Mucosa of gallbladder (tissue), 1 donor: ENCODE results near the gene PCGF3. TPM values are rescaled to one million over a fixed set of nuclear protein-coding genes. Genes with fewer than 3 reads are reported as not detected.
"Not testable (repeated sequence)": the region's sequence is repeated elsewhere in the genome, so short reads cannot be mapped to it uniquely, and the experiment has no call there.

Source experiments
- DNase-seq: peaks from one replicate; pipeline ENCODE4 v3.0.0-alpha.2; 2020; ENCODE audit warnings: low spot score
- total RNA-seq: library from RNA; stranded (reverse); gene quantifications from one replicate; pipeline ENCODE4 v1.2.1, GENCODE V29; 2021
- donor health status: DM: no; HTN: no; CAD: no.

PCGF3 gene
- total RNA-seq, 1 donor from 2014 or later: 60.6 TPM

DNA sequence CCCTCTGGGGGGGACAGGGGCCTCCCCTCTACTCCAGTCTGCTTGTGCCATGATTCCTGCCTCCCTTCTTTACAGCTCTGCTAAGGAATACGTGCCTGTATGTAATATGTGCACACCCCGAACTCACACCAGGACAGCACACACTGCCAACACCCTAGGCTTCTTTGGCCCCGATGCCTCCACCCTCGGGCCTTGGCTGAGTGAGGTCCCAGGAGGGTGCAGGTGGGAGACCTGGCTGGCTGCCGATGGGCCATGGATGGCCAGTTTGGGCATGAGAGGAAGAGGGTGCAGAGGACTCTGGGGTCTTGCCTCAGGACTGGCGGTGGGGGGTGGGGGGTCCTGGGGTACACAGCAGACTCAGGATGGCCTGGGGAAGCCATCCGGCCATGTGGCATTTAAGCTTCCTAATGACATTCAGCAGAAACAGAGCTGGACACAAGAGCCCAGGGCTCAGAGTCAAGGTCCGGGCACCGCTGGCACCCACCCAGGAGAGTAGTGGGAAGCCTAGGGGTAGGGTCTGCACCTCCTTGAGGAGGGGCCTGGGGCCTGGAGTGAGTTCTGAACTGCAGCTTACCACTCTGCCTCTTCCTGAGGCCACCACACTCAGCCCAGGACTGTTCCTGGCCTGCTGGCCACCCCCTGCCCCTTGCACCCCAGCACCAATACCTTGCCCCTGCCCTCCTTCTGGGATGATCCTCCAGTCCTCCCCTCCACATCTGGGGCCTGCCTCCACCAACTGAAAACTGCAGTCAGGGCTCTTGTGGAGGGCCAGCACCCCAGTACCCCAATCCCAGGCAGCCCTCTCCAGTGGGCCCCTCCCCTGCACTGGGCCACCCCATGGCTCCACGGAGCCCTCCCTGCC is 2.1 kb upstream of the PCGF3 start:
- DNase-seq: no peak

DNA sequence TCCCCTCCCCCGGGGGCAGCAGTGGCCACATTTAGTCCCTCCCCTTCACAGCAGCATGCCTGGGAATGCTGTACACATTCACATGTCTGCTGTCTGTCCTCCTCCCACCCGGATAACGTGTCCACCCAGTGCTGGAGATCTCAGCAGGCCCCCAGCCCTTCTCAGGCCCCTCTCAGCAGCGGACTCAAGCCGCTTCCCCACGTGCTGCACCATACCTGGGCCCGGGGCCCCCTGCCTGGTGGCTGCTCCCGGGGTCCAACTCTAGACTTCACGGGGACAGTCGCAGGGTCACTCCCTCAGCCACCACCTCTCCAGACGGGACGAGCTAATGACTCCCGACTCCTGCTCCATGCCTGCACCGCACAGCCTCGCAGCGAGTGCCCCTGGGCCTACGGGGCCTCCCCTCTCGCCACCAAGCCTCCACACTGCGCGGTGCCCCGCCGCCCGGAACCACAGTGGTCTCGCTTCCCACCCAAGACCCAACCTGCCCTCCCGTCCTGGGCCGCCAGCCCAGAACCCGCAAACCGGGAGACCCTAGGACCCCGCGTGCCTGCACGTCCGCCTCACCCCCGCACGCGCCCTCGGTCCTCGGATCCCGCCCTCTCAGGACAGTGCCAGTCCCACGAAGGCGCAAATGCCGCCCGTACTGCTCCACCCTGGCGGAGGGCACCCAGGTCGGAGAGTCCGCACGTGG is 1.3 kb upstream of the PCGF3 start:
- no peak for DNase-seq

DNA sequence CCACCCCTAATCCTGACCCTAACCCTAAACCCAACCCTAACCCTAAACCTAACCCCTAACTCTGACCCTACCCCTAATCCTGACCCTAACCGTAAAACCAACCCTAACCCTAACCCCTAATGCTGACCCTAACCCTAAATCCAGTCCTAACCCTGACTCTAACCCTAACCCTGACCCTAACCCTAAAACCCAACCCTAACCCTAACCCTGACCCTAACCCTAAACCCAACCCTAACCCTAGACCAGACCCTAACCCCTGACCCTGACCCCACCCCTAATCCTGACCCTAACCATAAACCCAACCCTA is 708 bp upstream of the PCGF3 start:
- DNase-seq: no peak

DNA sequence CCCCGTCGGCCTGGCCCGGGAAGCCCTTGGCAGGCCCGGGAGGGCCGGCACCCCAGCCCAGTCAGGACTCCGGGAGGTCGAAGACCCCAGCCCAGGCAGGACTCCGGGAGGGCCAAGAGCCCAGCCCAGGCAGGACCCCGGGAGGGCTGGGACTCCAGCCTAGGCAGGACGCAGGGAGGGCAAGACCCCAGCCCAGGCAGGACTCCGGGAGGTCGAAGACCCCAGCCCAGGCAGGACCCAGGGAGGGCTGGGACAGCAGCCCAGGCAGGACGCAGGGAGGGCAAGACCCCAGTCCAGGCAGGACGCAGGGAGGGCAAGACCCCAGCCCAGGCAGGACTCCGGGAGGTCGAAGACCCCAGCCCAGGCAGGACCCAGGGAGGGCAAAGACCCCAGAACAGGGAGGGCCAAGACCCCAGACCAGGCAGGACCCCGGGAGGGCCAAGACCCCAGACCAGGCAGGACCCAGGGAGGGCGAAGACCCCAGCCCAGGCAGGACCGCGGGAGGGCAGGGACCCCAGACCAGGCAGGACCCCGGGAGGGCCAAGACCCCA is 526 bp downstream of the PCGF3 start:
- not testable (repeated sequence) for DNase-seq

DNA sequence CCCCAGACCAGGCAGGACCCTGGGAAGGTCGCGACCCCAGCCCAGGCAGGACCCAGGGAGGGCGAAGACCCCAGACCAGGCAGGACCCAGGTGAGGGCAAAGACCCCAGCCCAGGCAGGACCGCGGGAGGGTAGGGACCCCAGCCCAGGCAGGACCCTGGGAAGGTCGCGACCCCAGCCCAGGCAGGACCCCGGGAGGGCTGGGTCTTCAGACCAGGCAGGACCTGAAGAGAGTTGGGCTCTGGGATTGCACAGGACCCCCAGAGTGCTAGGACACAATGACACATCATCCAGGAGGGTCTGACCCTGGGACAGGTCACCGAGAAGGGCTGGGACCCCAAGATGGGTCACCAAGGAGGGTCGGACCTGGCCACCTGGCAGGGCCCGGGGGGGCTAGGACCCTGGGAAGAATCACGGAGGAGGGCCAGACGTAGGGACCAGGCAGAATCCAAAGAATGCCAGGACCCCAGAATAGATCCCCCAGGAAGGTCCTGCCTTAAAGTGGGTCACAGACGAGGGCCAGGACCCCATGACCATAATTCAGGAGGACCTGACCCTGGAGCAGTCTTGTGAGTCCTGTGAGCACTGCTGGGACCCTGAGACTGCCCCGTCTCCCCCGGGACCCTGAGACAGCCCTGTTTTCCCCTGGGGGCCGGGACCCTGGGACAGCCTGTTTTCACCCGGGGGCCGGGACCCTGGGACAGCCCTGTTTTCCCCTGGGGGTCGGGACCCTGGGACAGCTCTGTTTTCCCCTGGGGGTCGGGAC is 1.4 kb downstream of the PCGF3 start:
- no peak for DNase-seq

DNA sequence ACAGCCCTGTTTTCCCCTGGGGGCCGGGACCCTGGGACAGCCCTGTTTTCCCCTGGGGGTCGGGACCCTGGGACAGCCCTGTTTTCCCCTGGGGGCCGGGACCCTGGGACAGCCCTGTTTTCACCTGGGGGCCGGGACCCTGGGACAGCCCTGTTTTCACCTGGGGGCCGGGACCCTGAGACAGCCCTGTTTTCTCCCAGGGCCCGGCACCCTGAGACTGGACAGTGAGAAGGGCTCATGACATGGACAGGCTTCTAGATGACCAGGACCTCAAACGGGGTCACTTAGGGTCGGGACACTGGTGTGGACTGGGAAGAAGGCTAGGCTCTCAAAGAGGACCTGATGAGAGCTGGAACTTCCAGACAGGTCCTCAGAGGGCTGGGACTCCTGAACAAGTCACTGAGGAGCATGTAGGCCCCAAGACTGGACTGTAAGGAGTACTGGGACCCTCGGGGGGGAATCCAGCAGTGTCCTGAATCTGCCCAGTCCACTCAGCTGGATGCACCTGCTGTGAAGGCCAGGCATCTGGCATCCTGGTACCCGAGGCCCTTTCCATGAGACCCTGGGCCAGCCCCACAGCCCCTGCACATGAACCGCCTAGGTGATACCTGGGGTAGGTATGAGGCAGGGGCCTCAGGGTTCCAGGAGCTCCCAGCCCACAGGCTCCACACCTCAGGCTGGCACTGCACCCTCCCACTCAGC is 2.4 kb downstream of the PCGF3 start:
- DNase-seq: no peak

DNA sequence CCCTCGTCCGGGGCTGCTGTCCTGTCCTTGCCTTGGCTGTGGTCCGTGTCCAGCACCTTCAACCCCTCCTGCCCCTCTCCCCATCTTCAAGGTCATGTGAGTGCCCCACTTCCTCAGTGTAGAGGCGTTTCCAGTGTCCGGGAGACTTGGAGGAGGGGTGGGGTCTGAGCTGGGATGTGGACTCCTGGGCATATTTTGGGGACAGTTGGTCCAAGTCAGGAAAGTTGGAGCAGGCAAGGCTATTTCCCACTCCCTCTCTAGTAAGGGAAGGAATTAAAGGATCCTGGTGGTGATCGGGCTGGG is 3.0 kb downstream of the PCGF3 start:
- DNase-seq: no peak

DNA sequence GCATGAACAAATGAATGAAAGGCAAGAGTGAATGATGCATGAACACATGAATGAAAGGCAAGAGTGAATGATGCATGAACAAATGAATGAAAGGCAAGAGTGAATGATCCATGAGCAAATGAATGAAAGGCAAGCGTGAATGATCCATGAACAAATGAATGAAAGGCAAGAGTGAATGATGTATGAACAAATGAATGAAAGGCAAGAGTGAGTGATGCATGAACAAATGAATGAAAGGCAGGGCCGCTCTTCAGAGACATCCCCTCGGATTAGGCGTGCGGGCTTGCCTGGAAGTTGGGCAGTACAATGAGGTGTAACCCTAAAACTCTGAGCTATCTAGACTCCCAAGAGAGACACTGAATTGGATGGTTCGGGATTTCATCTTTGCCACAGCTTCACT is 3.7 kb downstream of the PCGF3 start:
- DNase-seq: no peak

DNA sequence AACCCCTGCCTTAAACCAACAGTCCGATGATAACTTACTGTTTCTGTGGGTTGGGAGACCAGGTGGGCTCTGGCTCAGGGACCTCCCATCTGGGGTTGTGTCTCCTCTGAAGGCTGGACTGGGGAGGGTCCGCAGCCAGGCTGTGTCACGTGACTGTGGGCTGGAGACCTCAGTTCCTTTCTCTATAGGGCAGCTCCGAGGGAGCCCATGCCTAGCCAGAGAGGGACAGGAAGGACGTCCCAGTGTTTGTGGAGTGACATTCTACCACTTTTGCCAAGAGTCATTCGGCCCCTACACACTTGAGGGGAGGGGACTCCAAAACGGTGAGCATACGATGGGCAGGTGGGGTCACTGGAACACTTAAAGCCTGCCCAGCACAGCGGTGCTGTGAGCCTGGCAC is 4.5 kb downstream of the PCGF3 start:
- no peak for DNase-seq

DNA sequence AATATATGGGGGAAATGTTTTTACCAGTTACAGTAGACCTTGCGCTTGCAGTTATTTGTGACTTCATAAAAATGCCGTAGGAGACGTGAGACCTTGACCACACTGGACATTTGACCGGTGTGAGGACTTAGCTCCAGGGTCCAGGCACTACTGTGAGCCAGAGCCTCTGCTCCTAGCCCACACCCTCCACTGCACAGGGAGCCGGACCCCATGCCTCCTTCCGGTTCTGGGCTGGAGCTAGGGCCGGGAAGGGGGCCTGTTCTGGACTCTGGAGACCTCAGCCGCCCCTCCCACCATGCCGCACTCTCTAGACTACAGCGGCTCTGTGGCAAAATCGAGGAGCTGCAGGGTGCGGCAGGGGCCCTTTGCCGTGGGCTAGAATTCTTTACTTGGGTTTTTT is 5.3 kb downstream of the PCGF3 start:
- DNase-seq: no peak

DNA sequence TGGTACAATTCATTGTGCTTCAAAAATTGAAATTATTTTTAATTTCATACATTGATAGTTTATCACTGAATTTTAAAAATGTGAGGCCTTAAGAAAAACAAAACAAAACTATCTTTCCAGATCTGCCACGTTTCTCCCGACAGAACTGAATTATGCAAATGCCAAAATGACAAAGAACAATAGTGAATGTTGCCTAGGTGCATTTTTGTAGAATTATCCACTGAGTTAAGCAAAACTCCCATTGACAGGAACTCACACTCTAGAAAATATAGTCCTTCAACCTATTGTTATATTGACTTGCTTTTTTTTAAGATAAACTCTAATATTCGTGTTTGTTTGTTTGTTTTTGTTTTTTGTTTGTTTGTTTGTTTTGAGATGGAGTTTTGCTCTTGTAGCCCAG is 6.5 kb downstream of the PCGF3 start:
- no peak for DNase-seq

DNA sequence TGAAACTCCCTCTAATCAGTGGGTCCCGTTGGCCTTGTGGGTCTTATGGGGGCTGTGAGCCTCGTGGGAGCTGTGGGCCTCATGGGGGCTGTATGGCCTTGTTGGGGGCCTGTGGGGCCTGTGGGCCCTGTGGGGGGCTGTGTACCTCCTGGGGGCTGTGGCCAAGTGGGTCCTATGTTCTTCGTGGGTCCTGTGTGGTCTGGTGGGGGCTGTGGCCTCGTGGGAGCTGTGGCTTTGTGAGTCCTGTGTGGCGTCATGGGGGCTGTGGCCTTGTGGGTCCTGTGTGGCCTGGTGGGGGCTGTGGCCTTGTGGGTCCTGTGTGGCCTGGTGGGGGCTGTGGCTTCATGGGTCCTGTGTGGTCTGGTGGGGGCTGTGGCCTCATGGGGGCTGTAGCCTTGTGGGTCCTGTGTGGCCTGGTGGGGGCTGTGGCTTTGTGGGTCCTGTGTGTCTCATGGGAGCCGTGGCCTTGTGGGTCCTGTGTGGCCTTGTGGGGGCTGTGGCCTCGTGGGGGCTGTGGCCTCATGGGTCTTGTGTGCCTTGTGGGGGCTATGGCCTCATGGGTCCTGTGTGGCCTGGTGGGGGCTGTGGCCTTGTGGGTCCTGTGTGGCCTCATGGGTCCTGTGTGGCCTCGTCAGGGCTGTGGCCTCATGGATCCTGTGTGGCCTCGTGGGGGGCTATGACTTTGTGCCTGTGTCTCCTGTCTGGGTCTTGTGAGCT is 7.4 kb downstream of the PCGF3 start:
- no peak for DNase-seq

DNA sequence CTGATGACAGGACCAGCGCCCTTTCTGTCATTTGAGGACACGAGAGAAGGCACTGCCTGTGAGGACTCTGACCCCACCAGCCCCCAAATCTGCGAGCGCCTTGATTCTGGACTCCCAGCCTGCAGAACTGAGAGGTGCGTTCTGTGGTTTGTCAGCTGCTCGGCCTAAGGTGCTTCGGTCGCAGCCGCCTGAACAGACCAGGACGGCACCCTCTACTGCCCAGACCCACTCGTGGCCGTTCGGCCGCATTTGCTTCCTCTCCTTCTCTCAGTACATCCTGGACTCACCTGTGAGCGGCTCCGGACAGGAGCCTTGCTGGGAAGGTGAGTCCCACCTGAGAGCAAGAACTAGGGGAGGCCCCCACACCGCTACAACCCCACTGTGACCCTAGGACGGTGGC is 8.5 kb downstream of the PCGF3 start:
- DNase-seq: no peak

DNA sequence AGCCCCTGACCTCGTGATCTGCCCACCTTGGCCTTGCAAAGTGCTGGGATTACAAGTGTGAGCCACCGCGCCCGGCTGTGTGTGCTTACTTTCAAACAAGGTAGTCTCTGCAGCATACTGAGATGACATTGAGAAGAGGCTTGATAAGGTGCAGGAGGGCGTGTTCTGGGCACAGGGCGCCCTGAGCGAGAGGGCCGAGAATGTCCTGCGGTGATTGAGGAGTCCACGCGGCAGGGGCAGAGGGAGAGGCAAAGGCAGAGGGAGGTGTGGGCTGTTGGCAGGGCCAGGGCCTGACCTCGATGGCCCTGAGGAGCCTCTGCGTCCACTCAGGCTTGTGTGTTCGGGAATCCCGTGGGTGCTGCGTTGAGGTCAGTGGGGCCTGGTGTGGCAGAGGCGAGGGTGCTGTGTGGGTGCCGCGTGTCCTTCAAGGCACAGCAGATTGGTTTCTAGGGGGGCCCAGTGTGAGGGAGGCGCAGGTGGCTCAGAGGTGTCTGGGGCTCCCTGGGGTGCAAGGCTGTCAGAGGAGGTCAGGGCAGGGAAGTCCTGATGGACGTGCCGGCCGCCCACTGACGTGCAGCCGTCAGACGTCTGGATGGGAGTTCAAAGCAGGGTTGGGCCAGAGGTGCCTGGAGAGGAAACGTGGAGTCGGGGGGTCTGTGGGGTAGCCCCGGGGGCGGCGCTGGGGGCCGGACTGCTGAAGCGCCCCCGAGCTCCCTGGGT is 12.1 kb downstream of the PCGF3 start:
- no peak for DNase-seq

DNA sequence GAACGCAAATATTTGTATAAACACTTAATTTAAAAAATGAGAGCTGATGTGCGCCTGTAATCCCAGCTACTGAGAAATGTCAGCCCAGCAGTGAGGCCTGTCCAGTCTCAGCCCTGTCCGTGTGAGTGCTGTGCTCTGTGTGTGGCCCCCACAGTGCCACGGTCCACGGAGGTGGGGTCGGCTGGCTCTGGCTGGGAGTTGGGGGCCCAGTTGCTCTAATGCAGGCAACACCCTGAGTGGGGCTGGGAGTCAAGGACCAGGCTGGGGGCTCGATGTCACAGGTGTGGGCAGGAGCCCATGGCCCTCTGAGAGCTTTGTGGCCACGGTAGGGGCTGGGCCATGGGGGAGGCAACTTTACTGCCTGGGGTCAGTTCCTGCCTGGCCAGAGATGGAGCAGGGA is 12.8 kb downstream of the PCGF3 start:
- DNase-seq: no peak

DNA sequence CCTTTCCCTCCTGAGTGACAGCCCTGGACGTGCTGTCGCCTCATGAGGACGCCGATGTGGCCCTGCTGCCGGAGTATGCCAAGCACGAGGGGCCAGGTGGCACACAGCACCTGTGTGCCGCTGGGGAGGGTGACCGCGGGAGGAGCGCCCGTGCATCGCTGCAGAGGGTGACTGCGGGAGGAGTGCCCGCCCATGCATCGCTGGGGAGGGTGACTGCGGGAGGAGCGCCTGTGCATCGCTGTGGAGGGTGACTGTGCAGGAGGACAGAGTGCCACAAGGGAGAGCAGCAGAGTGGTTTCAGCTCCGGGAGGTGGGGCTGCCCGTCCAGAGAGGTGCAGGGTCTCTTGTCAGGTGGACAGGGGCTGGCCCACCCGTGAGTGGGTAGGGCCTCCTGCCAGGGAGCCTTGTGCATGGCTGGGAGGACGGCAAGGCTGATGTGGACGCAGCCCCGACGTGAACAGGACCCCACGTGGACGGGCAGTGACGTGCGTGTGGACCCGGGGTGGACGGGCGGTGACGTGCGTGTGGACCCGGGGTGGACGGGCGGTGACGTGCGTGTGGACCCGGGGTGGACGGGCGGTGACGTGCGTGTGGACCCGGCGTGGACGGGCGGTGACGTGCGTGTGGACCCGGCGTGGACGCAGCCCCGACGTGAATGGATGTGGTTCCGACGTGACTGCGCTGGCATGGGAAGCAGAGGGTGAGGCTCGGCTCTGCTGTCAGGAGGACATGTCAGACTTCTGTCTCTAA is 14.7 kb downstream of the PCGF3 start:
- no peak for DNase-seq

DNA sequence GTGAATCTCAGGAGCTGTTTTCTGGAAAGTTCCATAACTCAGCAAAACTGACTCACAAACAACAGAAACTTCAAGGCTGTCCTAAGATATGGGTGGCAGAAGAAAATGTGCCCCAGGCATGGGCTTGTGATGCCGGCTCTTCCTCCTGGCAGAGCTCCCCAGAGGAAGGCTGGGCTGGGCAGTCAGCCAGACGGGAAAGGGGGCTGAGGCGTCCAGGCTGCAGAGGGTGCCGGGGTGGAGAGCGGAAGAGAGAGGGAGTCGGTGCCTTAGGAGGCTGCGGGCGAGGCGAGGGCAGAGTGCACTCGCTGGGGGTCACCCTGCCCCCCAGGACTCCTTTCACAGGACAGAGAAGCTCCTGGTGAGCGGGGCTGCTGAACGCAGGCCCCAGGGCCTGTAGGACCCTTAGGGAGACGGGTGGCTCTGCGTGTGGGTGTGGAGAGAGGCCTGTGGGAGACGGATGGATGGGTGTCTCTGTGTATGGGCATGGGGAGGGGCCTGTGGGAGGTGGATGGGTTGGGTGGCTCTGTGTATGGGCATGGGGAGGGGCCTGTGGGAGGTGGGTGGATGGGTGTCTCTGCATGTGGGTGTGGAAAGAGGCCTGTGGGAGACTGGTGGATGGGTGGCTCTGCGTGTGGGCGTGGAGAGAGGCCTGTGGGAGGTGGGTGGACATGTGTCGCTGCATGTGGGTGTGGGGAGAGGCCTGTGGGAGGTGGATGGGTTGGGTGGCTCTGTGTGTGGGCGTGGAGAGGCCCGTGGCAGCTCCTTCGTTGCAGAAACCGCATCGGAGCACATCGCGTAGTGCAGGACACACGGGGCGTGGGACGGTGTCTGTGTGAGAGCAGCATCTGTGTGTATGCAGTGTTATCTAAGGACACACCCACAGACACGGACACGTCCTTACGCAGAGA is 15.9 kb downstream of the PCGF3 start:
- no peak for DNase-seq

DNA sequence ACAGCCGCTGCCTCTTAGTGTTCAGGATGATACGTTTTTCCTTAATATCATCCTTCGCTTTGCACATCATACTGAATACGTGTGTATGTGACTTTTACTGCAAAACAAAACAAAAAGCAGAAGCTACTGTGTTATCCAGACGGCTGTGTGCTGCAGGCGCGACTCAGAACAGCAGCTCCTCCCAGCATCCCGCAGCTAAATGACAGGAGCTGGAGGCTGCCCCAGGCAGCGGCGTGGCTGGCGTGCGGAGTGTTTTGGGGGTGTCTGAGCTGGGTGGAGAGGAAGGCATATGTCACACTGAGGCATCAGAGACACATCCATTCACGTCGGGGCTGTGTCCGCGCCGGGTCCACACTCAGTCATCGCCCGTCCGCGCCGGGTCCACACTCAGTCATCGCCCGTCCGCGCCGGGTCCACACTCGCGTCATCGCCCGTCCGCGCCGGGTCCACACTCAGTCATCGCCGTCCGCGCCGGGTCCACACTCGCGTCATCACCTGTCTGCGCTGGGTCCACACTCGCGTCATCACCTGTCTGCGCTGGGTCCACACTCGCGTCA is 16.6 kb downstream of the PCGF3 start:
- DNase-seq: no peak
